HL-60 (cell line): Measurements from ENCODE around the gene CAD.

Experiments
- GABPA ChIP-seq: IDR thresholded peaks from 2 replicates; pipeline ENCODE4 v1.6.1; 2012; ENCODE audit warnings: low read depth
- POLR2AphosphoS5 ChIP-seq: IDR thresholded peaks from 2 replicates; pipeline ENCODE4 v1.6.1; 2012; ENCODE audit warnings: low read depth
- REST ChIP-seq: IDR thresholded peaks from 2 replicates; pipeline ENCODE4 v1.6.1; 2012; ENCODE audit warnings: low read depth; ENCODE audit not compliant: insufficient replicate concordance
- TF ChIP-seq, protein P1 (sequence below): IDR thresholded peaks from one replicate; pipeline ENCODE4 v1.5.1; 2011; ENCODE audit warnings: low read length, control low read depth, inconsistent platforms; ENCODE audit not compliant: insufficient read depth

- TF ChIP-seq GABPA (no peak), POLR2AphosphoS5 (no peak), REST (no peak)
- TF ChIP-seq, protein P1, sequence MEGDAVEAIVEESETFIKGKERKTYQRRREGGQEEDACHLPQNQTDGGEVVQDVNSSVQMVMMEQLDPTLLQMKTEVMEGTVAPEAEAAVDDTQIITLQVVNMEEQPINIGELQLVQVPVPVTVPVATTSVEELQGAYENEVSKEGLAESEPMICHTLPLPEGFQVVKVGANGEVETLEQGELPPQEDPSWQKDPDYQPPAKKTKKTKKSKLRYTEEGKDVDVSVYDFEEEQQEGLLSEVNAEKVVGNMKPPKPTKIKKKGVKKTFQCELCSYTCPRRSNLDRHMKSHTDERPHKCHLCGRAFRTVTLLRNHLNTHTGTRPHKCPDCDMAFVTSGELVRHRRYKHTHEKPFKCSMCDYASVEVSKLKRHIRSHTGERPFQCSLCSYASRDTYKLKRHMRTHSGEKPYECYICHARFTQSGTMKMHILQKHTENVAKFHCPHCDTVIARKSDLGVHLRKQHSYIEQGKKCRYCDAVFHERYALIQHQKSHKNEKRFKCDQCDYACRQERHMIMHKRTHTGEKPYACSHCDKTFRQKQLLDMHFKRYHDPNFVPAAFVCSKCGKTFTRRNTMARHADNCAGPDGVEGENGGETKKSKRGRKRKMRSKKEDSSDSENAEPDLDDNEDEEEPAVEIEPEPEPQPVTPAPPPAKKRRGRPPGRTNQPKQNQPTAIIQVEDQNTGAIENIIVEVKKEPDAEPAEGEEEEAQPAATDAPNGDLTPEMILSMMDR = no peak
Measured at GRCh38 chr2:27285481-27285880, 68.3 kb downstream of the CAD start.
